ENCODE results near the gene KANK4. TPM values are rescaled to one million over a fixed set of nuclear protein-coding genes. Genes with fewer than 3 reads are reported as not detected.

Gene KANK4
- total RNA-seq, 4 donors from 2014 or later = 0.17 to 9.4 (median 0.35) TPM

- TF ChIP-seq CTCF (IDR thresholded peaks at IDR 0.05; ENCODE audit: low read depth) = no peak
Observed at GRCh38 chr1:62224182-62224581, 95.1 kb downstream of the KANK4 start.

- TF ChIP-seq CTCF (IDR thresholded peaks at IDR 0.05; ENCODE audit: low read depth) = no peak
Observed at GRCh38 chr1:62222321-62222720, 96.9 kb downstream of the KANK4 start.

- TF ChIP-seq CTCF (IDR thresholded peaks at IDR 0.05; ENCODE audit: low read depth) = no peak
Observed at GRCh38 chr1:62221171-62221570, 98.1 kb downstream of the KANK4 start.

- no peak for TF ChIP-seq CTCF (IDR thresholded peaks at IDR 0.05; ENCODE audit: low read depth)
Observed at GRCh38 chr1:62218604-62219003, 100.6 kb downstream of the KANK4 start.

GRCh38 chr1:62213075-62213914, 105.9 kb downstream of the KANK4 start:
- no peak for TF ChIP-seq CTCF (IDR thresholded peaks at IDR 0.05; ENCODE audit: low read depth)

- TF ChIP-seq CTCF (IDR thresholded peaks at IDR 0.05; ENCODE audit: low read depth) = no peak
Observed at GRCh38 chr1:62212411-62212810, 106.8 kb downstream of the KANK4 start.

- no peak for TF ChIP-seq CTCF (IDR thresholded peaks at IDR 0.05; ENCODE audit: low read depth)
Observed at GRCh38 chr1:62210960-62211359, 108.3 kb downstream of the KANK4 start.
